Ectodermal cell (in vitro differentiated cells): ENCODE measurements around the gene LFNG.

ENCODE experiments used
- H3K27ac ChIP-seq: 2 replicates; pipeline ENCODE4 v1.7.0; 2013; ENCODE audit warnings: mild to moderate bottlenecking, low read depth, low read length; ENCODE audit not compliant: insufficient read depth, poor library complexity, severe bottlenecking
- H3K27me3 ChIP-seq: 2 replicates; pipeline ENCODE4 v1.7.0; 2013; ENCODE audit warnings: mild to moderate bottlenecking, low read length; ENCODE audit not compliant: insufficient read depth, control insufficient read depth, poor library complexity, severe bottlenecking
- H3K36me3 ChIP-seq: one replicate; pipeline ENCODE4 v1.7.0; 2013; ENCODE audit warnings: low read length; ENCODE audit not compliant: control insufficient read depth, insufficient read depth
- H3K4me1 ChIP-seq: one replicate; pipeline ENCODE4 v1.7.0; 2013; ENCODE audit warnings: low read length; ENCODE audit not compliant: control insufficient read depth, insufficient read depth
- H3K4me3 ChIP-seq: 2 replicates; pipeline ENCODE4 v1.7.0; 2013; ENCODE audit warnings: low read depth, low read length, control low read depth; ENCODE audit not compliant: insufficient read depth
- H3K9me3 ChIP-seq: 2 replicates; pipeline ENCODE4 v1.7.0; 2013; ENCODE audit warnings: mild to moderate bottlenecking, low read length, moderate library complexity; ENCODE audit not compliant: control insufficient read depth
- WGBS, 2 experiments: methylation state at CpG; one replicate each; pipeline ENCODE4 v1.1.7; 2013; ENCODE audit warnings: missing lambda C conversion rate in 2 of 2; 5-methylcytosine and 5-hydroxymethylcytosine counted together

LFNG gene

GRCh38 chr7:2495418-2496299, 23.9 kb upstream of the LFNG start:
- no peaks in the 10 kb centered on the region for H3K27me3 ChIP-seq
- no peaks in the 10 kb centered on the region for H3K9me3 ChIP-seq
- no peaks in the 10 kb centered on the region for H3K36me3 ChIP-seq
- H3K27ac ChIP-seq: peak overlapping the region; percentile 65
- peaks cover 68% of the 10 kb centered on the region for H3K4me1 ChIP-seq
- no peak overlapping the region for H3K4me3 ChIP-seq
- 39 to 43% methylated on average over 23 to 25 of the region's 25 CpGs for WGBS, 2 experiments

- H3K36me3 ChIP-seq: no peaks in the 10 kb centered on the region
- H3K9me3 ChIP-seq: no peaks in the 10 kb centered on the region
- WGBS, 2 experiments: 87 to 89% methylated on average over 9 of the region's 9 CpGs
- no peak overlapping the region for H3K4me3 ChIP-seq
- H3K27ac ChIP-seq: peak overlapping the region; percentile 65
- H3K27me3 ChIP-seq: no peaks in the 10 kb centered on the region
- H3K4me1 ChIP-seq: peaks cover 69% of the 10 kb centered on the region
Observed at GRCh38 chr7:2496375-2496774, 23.2 kb upstream of the LFNG start.

DNA sequence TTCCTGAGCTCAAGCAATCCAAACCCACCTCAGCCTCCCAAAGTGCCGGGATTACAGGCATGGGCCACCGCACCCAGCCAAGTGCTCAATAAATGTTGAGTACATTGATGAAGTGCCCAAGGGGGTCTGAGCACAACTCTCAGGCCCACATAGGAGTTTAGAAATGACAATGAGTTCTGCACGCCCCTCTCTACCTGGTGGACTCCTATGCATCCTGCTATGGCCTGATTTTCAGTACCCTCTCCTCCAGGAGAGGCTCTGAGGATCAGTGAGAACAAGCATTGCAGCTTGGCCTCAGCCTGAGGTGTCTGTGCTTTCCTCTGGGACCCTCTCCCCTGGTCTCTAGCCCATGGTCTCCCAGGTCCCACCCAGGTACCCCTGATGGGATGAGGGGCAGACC, 22.5 kb upstream of the LFNG start:
- WGBS, 2 experiments: 88 to 96% methylated on average over 3 of the region's 3 CpGs
- Histone ChIP-seq H3K27ac (peak overlapping the region; percentile 20), H3K4me3 (no peak overlapping the region), H3K4me1 (peaks cover 73% of the 10 kb centered on the region), H3K36me3 (no peaks in the 10 kb centered on the region), H3K27me3 (no peaks in the 10 kb centered on the region), H3K9me3 (no peaks in the 10 kb centered on the region)

DNA sequence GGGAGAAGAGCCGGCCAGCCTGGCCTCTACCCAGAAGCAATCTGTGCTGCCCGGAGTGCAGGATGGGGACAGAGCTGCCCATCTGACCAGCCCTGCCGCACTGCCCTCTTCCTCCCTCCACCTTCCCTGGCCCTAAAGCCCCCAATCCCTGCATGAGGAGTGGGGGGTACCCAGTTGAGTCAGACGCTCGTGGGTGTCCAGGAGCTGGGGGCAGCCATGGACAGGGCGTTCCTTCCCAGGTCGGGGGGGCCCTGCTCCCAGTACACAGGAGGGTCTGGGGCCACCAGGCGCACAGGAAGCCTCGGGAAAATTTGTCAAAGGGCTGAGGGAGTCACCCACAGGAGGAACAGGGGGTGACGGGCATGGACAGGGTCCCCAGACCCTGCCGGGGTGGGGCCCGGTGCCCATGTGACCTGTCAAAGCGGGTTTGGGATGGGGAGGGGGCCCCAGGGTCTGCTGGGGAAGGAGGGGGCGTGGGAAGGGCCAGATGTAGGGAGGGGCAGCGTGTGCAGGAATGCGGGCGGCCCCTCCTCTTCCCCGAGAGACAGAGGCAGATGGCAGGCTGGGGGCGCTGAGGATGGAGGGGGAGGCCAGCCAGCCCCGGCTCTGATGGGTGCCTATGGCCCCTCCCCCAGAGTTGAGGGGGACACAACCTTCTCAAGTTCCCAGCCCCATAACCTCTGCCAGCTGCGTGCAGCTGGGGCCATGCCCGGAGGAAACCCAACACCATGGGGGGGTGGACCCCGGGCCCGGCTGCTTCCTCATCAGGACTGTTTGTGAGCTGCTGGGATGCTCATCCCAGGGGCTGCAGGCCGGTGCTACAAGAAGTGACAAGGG, 21.9 kb upstream of the LFNG start:
- 53 to 57% methylated on average over 25 of the region's 25 CpGs for WGBS, 2 experiments
- peak overlapping the region; percentile 73 for H3K27ac ChIP-seq
- peaks cover 74% of the 10 kb centered on the region for H3K4me1 ChIP-seq

DNA sequence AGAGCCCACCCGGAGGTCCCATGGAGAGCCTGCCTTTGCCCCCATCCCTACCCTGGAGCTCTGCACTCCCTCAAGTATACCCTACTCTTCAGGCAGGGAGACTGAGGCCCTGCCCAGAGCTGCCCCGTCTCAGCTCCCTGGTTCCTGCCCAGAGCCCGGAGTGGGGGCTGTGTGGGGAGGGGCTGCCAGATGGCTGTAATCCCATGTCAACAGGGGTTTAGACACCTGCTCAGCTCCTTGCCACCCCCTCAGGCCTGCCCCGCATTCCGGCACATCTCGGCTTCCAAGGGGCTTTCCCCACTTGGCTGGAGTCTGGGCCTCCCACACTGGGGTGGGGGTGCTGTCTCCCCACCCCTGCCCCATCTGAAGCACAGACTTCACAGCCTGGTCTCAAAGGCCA, 20.9 kb upstream of the LFNG start:
- WGBS, 2 experiments: 46 to 49% methylated on average over 6 of the region's 6 CpGs
- Histone ChIP-seq H3K36me3 (no peaks in the 10 kb centered on the region), H3K27me3 (no peaks in the 10 kb centered on the region), H3K27ac (peak overlapping the region; percentile 86), H3K4me1 (peaks cover 71% of the 10 kb centered on the region), H3K4me3 (no peak overlapping the region), H3K9me3 (no peaks in the 10 kb centered on the region)

More for the DNA sequence above, 21.9 kb upstream of the LFNG start:
- H3K27me3 ChIP-seq: no peaks in the 10 kb centered on the region
- no peaks in the 10 kb centered on the region for H3K36me3 ChIP-seq
- H3K9me3 ChIP-seq: no peaks in the 10 kb centered on the region
- H3K4me3 ChIP-seq: no peak overlapping the region

GRCh38 chr7:2499181-2499580, 20.4 kb upstream of the LFNG start:
- Histone ChIP-seq H3K9me3 (no peaks in the 10 kb centered on the region), H3K27me3 (no peaks in the 10 kb centered on the region), H3K4me1 (peaks cover 67% of the 10 kb centered on the region), H3K4me3 (no peak overlapping the region), H3K27ac (peak overlapping the region; percentile 86), H3K36me3 (no peaks in the 10 kb centered on the region)
- 82 to 83% methylated on average over 7 of the region's 7 CpGs for WGBS, 2 experiments

GRCh38 chr7:2499719-2500430, 19.7 kb upstream of the LFNG start:
- Histone ChIP-seq H3K9me3 (no peaks in the 10 kb centered on the region), H3K4me3 (no peak overlapping the region), H3K36me3 (no peaks in the 10 kb centered on the region), H3K27me3 (no peaks in the 10 kb centered on the region), H3K4me1 (peaks cover 60% of the 10 kb centered on the region), H3K27ac (peak overlapping the region; percentile 86)
- whole genome bisulfite sequencing, 2 experiments: 18 to 23% methylated on average over 27 of the region's 27 CpGs

GRCh38 chr7:2500701-2501100, 18.9 kb upstream of the LFNG start:
- no peaks in the 10 kb centered on the region for H3K9me3 ChIP-seq
- H3K4me3 ChIP-seq: no peak overlapping the region
- H3K4me1 ChIP-seq: peaks cover 52% of the 10 kb centered on the region
- peak overlapping the region; percentile 80 for H3K27ac ChIP-seq
- H3K27me3 ChIP-seq: no peaks in the 10 kb centered on the region
- 85 to 88% methylated on average over 12 of the region's 12 CpGs for WGBS, 2 experiments
- no peaks in the 10 kb centered on the region for H3K36me3 ChIP-seq

DNA sequence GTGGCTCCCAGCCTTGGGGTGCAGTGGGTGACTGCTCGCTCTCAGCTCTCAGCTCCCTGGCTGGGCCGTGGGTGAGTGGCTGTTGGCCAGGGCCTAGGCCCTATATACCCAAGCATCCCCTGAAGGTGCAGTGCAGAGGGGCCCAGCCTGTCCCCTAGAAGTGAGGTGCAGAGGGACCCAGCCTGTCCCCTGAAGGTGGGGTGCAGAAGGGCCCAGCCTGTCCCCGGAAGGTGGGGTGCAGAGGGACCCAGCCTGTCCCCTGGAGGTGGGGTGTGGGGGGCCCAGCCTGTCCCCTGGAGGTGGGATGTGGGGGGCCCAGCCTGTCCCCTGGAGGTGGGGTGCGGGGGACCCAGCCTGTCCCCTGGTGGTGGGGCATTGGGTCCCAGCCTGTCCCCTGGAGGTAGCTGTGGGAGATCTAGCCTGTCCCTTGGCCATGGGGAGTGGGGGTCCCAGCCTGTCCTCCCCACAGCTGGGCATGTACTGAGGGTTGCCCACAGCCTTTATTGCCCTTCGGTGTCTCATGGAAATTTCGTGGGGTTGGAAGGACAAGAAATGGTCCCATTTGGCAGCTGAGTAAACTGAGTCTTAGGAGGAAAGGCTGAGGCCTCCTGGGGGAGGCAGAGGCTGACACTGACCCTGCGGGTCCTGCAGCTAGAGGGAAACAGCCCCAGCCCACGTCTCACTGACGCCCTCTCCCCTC, 17.5 kb upstream of the LFNG start:
- Histone ChIP-seq H3K4me3 (no peak overlapping the region), H3K27ac (no peak overlapping the region), H3K9me3 (no peaks in the 10 kb centered on the region), H3K4me1 (peaks cover 42% of the 10 kb centered on the region), H3K36me3 (no peaks in the 10 kb centered on the region), H3K27me3 (no peaks in the 10 kb centered on the region)
- WGBS, 2 experiments: 92 to 93% methylated on average over 9 of the region's 9 CpGs
